GM21367 (cell line): ENCODE data around the gene ANO8.
A peak's percentile ranks its signal among the peaks of the same experiment; 100 is the strongest.

Experiments
- ATAC-seq: cut with Tn5 transposase; IDR thresholded peaks from one replicate; pipeline ENCODE4 v1.9.1; 2021; ENCODE audit not compliant: unreplicated experiment

Gene ANO8

DNA sequence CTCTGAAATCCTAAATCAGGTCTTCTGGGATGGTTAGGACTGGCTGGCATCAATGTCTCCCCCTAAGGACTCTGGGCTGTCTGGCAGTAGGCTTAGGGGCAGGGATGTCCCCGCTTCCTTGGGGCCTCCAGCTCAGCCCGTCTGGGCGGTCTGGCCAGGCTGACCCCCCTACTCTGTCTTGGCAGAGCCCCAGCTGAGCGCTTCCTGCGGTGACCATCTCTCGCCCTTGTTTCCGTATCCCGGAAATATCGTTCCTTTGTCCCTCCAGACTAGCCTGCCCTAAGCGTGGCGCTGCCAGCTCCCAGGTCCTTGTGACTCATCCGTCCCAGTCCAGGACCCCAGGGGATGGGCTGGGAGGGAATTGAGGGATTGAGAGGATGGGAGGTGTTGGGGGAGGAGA, 14.0 kb upstream of the ANO8 start:
- no peak for ATAC-seq

DNA sequence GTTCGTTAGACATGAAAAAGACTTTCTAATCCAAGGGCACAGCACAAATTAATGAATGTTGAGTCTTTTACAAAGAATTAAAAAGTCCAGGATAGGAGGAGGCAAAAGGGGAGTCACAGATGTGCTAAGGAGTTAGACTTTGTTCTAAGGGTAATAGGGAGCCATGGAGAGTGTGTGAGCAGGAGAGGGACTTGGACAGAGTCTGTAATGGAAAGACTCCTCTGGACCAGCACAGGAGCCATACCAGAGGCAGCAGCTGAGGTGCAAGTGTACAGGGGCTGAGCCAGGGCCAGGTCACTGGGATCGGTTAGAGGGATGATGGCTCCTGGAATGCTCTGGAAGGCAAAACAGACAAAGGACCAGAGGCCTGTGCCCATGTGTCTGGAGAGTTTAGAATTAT, 13.2 kb upstream of the ANO8 start:
- no peak for ATAC-seq

DNA sequence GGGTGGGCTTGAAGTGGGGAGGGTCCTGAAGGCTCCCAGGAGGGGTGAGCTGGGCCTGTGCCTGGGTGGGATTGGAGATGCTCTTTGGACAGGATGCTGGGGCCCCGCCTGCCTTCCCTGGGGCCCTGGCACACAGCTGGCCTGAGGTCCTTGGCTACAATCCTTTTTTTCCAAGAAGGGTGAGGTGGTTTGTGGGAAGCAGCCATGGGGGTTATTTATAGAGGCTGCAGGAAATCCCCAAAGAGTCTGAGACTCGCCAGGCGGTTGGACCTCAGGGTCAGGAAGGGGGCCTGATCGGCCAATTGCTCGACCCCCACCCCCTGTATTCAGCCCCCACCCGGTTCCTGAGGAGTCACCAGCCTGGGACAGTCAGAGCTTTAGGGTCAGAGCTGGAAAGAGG, 12.7 kb upstream of the ANO8 start:
- ATAC-seq: no peak

DNA sequence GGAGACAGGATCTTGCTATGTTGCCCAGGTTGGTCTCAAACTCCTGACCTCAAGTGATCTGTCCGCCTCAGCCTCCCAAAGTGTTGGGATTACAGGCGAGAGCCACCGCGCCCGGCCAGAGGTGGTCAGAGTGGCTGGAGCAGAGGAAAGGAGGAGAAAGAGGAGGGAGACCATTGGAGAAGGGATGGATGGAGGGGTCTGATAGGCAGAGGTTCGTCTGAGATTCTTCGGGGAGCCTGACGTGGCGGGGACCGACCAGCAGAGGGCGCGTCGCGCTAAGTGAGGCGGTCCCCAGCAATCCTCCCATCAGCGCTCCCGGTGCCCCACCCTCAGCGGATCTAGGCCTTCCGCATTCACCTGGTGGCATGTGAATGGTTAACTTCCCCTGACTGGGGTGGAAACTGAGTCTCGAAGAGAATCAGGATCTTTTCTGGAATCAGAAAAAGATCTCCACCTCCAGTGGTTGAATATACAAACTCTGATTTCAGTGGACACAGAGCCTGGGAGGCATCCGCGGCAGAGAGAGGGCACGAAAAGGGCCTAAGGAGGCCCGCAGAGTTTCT, 11.5 kb upstream of the ANO8 start:
- ATAC-seq: no peak

DNA sequence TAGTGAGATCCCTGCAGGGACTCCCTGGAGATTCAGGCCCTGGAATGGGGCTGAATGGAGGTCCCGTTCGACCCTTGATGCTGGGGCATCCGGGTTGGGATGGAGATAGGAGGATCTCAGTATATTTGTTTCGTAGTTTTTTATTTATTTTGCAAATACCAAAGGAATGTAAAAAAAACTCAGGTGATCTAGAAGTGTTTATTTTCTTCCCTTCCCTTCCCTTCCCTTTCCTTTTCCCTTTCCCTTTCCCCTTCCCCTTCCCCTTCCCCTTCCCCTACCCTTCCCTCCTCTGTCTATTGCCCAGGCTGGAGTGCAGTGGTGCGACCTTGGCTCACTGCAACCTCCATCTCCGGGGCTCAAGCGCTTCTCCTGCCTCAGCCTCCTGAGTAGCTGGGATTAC, 7.2 kb upstream of the ANO8 start:
- no peak for ATAC-seq

DNA sequence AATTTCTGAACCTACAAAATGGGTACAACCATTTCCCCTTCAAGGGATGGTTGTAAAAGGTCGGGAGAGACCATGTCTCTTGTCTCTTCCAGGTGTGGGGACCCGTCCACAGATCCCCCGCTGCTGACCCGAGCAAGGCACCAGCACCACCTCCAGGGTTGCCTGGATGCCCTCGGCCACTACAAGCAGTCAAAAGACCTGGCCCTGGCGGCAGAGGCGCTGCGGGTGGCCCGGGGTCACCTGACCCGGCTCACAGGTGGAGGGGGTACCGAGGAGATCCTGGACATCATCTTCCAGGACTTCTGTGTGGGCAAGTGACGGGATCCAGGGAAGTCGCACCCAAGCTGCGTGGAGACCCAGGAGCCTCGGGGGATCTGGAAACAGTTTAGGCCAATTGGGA, 6.7 kb upstream of the ANO8 start:
- no peak for ATAC-seq

DNA sequence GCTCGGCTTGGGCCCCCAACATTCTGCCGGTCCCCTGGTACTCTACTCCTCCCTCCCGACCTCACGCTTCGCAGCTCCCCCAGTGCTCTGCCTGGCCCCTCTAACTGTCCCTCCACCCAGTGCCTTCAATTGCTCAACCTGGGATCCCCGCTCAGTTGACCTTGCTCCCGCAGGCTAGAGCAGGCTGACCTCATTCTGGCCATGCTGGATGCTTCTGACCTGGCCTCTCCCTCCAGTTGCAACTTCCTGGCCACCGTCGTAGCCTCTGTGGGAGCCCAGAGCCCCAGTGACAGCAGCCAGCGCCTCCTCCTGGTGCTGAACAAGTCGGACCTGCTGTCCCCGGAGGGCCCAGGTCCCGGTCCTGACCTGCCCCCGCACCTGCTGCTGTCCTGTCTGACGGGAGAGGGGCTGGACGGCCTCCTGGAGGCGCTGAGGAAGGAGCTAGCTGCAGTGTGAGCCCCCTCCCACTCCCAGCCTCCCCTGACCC, 6.3 kb upstream of the ANO8 start:
- no peak for ATAC-seq

DNA sequence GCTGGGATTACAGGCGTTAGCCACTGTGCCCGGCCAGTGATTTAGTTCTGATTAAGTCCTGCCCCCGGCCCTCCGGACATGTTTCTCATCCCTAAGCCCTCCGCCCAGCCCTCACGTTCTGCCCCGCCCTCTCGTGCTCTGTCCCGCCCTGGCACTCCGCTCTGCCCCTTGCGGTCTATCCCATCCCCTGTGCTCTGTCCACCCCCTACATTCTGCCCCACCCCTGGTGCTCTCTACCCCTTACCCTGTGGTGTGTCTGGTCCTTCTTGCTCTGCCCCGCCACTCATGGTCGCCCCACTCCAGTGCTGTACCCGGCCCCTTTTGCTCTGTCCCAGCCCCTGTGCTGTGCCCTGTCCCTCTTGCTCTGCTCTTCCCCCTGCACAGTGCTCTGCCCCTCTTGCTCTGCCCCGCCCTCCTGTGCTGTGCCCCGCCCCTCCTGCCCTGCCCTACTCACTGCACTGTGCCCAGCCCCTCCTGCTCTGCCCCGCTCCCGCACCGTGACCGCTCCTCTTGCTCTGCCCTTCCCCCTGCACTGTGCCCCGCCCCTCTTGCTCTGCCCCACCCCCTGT, 5.7 kb upstream of the ANO8 start:
- ATAC-seq: no peak

DNA sequence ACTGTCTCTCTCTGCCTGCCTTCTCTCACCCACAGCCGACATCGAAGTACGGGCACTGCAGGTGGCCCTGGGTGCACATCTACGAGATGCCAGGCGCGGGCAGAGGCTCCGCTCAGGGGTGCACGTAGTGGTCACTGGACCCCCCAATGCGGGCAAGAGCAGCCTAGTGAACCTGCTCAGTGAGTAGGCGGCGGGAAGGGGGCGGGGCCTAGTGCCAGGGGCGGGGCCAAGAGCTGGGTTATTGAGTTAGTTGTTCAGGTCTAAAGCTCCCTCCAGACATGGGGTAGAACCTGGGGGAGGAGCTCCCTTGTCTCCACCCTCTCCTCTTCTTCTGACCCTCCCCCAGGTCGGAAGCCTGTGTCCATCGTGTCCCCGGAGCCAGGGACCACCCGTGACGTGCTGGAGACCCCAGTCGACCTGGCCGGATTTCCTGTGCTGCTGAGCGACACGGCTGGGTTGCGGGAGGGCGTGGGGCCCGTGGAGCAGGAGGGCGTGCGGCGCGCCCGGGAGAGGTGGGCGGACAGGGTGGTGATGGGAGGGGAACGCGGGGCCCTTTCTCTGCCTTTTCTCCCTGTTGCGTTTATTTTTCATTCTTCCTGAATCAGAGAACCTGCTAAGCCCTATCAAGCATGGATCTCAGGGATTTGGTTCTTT, 4.6 kb upstream of the ANO8 start:
- ATAC-seq: no peak

DNA sequence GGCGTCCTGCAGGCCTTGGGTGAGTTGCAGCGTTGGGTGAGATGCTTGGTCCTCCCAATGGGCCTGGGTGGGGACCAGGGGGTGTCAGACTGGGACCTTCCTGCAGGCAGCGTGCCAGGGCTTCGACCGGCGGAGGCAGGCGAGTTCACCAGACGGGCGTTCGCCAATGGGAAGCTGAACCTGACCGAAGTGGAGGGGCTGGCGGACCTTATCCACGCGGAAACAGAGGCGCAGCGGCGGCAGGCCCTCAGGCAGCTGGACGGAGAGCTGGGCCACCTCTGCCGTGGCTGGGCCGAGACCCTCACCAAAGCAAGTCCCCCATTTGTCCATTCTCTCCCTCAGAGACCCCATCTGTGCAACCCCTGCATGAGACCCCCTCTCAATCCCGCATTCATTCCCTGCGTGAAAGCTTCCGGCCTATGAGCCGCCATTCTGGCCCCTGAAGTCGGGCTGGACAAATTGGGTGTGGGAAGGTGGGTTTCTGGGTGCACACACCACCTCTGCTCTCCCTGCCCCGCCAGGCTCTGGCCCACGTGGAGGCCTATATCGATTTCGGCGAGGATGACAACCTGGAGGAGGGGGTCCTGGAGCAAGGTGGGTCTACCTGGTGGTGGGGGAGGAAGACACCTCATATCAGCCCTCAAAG, 3.9 kb upstream of the ANO8 start:
- ATAC-seq: no peak

DNA sequence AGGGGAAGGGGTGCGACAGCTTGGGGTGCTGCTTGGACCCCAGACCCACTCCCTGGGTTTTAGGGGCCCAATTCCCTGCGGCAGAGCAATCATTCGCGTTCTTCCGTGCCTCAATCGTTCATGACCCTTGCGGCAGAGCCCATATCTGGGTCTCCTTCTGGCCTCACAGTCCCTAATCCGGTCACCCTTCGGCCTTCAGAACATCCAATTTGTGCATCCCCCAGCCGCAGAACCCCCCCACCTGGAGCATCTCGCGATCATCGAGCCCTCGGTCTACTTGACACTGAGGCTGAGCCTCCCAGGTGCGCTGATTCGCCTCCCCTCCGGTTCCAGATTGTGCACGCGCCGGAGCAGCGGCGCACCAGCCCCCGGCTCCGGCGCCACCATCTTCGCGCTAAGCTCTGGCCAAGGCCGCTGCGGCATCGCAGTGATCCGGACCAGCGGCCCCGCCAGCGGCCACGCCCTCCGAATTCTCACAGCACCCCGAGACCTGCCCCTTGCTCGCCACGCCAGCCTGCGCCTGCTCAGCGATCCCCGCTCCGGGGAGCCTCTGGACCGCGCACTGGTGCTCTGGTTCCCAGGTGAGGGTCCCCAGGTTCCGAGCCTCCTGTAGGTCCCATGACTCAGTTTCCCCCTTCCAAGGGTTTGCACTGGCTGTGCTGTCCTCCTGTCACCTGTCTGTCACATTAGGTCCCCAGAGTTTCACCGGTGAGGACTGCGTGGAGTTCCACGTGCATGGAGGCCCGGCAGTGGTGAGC, 3.2 kb upstream of the ANO8 start:
- peak; percentile 7 for ATAC-seq

DNA sequence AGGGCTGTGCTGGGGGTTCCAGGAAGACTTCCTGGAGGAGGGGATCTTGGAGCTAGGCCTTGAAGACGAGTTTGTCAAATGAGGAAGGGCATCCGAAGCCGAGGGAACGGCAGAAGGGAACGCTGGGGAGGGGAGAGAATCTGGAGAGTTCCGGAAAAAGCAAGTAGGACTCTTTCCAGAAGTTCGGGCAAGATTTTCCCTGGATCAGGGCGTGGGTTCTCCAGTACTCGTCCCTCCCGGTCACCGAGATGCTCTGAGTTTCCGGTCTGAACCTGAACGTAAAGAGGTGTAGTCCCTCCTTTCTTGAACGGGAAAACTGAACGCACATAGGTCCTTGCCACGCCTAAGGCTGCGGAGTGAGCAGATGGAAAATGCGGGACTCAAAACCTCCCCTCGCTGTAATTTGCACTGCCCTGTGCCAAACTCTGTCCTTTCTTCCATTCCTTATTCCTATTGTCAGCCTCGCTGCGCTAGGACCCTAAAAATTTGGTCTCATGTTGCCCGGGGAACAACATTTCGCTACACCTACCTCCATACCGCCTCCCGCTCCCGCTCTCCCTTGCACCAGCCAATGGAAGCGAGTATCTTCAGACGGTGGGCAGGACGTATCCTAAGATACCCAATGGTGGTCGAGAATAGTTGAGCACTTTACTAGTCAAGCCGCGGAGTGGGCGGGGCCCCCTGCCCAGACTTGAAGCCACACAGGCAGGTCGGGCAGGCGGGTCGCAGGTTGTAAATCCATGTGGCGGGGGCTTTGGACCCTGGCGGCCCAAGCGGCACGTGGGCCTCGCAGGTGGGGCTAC, 2.4 kb upstream of the ANO8 start, which contains the start of gene GTPBP3:
Gene GTPBP3, plus strand, starts transcription at position 682 of the 803 bp plus-strand sequence. Its CDS starts 59 bp downstream, at position 741.
- ATAC-seq: peak; percentile 64

DNA sequence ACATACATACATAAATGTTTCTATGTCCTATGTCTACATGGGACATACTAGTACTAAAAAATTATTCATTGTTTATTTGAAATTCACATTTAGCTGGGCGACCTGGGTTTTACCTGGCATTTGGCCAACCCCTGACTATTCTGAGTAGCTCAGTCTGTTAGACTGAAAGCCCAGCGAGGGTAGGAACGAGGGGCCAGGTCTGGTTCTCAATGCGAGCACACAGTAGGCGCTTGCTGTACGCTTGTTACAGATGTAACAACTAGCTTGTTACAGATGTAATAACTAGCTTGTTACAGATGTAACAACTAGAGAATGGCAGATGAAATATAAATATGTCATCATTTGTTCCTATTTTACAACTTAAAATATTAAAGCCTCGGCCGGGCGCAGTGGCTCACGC, 920 bp upstream of the ANO8 start:
- ATAC-seq: no peak

DNA sequence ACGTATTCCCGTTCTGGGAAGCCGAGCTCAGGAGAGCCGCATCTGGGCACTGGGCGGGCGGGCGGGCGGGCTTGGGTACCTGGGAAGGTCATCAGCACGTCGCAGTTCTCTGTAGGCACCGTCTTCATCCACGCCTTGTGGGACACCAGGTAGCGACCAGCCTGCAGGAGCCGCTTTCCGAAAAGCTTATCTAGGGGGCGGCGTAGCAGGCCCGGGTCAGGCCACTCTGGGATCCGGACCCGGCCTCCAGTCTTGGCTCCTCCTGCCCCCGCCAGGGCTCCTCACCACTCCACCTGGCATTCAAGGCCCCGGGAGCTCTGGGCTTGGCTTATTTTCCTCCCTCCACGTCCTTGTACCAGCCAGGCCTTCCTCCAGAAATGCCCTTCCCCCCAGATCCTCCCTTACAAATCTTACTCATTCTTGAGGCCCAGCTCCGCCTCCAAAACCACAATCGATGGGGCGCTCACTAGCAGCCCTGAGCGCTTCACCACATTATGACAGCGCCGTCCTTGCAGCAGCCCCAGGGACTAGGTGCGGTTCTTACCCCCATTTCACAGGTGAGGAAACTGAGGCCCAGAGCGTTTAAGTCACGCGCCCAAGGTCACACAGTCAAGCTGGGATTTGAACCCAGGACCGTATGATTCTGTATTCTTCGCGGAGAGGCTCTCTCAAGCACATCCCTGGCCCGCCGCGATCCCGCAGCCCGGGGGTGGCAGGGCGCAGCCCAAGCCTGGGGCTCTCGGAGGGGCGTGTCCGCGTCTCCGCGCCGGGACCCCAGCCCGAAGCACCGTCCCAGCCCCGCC, 843 bp downstream of the ANO8 start:
- peak; percentile 2 for ATAC-seq

DNA sequence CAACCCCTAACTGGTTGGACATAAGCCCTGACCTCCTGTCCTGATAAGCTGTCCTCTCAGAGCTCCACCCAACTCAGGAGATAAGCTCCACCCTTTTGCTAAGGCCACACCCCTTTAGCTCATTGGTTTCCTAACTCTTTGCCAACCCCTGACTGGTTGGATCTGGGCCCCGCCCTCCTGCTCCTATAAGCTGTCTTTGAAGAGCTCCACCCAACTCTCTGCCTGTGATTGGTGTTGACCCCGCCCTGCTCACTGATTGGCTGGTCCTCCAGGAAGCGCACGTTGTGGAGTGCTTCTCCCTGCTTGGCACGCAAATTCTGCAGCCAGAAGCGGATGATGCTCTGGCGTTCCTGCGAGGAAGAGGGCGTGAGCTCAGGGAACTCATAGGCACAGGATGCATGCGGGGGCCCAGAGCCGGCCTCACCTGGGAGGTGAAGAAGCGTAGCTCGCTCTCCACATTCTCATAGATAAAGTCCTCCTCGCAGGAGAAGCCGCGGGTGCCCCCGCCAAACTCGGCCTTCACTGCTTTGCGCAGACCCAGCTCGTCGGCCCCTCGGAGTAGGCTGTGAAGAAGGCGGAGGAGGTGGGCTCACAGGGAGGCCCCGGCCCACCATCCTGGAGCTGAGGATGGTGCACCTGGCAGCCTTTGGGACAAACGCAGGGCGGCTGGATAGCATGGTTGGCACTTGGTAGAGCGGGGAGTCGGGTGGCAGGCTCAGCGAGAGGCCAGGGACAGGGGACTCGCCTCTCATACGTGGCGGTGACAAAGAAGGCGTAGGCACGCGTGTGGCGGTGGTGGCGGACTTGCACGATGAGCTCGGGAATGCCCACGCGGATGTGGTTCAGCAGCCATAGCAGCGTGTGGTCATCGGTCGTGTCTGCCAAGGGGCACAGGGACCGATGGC, 1.7 kb downstream of the ANO8 start:
- no peak for ATAC-seq

DNA sequence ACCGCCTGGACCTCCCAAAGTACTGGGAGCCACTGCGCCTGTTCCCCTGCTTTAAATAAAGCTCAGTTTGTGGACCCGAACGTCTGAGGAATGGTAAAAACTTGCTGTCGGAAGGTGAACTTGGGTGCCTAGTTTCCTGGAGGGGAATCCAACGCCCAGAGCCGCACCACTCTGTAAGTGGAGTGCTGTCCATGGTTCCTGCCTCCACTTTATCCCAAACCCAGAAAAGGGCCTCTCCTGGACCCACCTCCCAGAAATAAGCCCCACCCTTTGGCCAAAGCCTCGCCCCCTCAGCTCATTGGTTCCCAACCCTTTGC, 2.3 kb downstream of the ANO8 start:
- ATAC-seq: no peak

DNA sequence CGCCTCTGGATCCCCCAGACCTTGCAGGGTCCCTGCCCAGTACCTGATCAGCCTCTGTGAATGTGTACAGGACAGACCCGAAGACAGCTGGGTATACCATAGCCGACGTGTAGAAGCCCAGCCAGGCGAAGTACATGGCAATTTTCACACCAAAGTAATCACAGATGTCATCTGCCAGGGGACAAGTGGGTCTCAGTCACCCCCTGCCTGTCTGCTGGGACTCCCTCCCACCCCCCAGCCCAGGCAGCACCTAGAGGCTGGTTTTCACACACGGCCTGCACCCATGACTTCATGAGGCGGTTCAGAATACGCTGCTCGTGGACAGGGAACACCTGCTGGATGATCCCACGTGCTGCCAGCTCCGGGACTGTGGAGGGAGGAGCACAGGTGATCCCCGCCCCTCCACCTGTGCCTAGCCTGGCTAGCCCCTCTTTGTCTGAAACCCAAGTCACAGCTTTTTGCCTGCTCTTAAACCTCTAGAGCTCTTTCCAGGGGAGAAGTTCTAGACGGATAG, 3.6 kb downstream of the ANO8 start:
- no peak for ATAC-seq

DNA sequence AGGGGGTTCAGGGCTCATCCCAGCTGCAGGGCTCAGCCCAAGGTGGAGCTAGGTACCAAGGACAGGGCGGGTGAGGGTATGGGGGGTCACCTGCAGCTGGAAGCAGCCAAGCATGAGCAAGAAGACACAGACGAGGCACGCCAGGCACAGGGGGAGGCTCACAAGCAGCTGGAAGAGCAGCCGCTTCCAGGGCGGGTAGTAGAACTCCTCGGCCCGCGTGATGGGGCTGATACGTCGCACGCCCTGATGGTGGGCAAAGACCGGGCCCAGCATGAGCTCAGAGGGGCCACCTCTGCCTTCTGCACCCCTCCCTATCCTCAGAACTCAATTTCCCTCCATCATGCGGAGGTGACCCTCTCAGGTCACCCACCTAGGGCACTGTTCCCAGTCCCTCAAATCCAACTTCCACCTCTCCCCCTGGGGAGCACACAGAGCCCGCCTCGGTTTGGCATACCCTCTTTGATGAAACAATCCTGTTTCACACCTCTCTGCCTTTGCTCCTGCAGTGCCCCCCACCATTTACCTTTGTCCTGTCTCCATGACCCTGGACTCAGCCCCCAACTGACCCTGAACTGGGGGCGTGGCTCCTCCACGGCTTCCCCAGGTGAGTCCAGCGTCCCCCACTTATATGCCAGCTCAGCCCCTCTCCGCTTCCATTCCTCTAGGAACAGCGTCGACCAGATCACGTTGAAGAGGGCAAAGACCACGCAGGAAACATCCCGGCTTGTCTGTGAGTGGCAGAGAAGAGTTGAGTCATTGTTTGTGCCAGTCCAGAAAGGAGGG, 4.2 kb downstream of the ANO8 start:
- no peak for ATAC-seq
